Measurements from ENCODE around the gene ARL8A.

Gene ARL8A

DNA sequence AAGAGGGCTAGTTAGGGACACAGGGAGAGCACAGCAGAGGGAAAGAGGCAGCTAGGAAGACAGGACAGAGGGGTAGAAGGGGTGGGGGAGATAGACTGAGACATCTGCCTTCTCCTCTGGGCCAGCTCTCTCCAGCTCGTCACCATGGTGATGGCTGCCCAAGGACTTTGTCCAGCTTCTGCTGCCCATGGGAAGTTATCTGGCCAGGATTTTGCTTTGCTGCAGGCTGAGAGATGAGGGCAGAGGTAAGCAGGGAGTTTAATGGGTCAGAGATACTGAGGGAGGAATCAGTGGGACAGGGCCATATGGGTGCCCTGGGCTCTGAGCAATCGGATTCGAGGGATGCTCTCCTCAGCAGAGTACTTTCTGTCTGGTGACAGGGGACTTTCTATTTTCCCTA is 56.3 kb downstream of the ARL8A start:
- no peak for DNase-seq
- TF ChIP-seq POLR2A (IDR thresholded peaks at IDR 0.05; ENCODE audit: low read length) (no peak), GATA1 (IDR thresholded peaks at IDR 0.05; ENCODE audit: low read depth, low read length) (no peak)

DNA sequence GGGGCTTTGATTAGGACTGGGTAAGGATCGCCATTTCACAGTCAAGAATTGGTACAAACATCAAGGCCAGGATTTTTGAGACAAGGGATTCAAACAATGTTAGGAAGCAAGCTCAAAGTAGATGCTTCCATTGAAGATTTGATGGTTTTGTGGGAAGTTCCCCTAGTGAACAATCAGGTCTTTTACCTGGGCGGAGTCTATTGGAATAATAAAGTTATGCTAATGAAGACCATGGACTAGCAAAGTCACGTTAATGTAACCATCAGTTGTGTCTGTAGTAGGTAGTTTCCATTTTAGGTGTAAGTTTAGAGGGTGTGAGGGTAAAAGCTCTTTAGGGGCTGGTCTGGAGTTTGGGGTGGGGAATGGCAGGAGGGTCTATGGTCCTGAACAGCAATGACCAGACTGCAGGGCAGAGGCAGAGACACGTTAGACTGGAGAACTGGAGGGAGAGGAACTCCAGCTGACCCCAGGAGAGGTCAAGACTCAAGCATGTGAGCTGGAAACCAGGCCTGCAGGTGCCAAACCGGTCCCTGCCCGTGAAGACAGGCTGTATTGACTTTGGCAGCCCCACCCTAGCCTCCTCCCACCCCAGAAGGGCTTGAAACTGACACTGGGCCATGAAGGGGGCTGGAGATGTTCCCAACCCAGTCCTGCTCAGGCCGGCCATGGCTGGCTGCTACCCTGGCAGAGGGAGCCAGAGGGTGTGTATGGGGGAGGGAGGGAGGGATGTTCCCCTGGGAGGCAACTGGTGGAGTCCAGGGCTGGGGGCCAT is 57.8 kb downstream of the ARL8A start:
- TF ChIP-seq GATA1 (IDR thresholded peaks at IDR 0.05; ENCODE audit: low read depth, low read length) (no peak), POLR2A (IDR thresholded peaks at IDR 0.05; ENCODE audit: low read length) (no peak)
- DNase-seq, result no peak

DNA sequence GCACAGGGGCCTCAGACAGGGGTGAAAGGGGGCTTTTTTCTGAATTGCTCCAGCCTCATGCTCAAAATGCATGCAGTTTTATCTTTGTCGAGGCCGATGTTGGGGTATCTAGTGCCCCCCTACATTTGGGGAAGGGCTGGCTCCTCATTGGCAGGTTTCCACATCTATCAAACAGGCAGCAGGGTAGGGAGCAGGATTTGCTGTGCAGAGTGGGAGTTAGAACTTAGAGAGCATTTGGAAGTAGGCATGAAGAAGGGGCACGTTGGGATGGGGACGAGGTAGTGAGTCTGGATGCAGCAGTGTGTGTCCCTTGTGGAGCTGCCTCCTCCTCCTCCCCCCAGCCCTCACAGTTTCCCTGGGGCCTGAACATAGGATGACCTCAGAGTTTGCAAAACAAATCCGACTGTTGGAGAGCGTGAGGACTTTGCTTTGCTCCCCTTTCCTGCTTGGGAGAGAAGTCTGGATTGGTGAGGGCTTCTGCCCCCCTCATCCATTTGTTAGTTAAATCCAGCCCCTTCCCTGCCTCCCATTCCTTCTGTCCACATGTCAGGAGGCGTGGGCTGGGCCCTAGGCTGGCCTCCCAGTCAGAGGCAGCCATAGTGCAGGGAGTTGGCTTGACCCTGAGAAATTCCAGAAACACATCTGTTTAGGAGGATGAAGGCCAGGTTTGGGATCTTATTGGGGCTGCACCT is 58.7 kb downstream of the ARL8A start:
- no peak for DNase-seq
- no peak for TF ChIP-seq GATA1 (IDR thresholded peaks at IDR 0.05; ENCODE audit: low read depth, low read length)
- no peak for TF ChIP-seq POLR2A (IDR thresholded peaks at IDR 0.05; ENCODE audit: low read length)

DNA sequence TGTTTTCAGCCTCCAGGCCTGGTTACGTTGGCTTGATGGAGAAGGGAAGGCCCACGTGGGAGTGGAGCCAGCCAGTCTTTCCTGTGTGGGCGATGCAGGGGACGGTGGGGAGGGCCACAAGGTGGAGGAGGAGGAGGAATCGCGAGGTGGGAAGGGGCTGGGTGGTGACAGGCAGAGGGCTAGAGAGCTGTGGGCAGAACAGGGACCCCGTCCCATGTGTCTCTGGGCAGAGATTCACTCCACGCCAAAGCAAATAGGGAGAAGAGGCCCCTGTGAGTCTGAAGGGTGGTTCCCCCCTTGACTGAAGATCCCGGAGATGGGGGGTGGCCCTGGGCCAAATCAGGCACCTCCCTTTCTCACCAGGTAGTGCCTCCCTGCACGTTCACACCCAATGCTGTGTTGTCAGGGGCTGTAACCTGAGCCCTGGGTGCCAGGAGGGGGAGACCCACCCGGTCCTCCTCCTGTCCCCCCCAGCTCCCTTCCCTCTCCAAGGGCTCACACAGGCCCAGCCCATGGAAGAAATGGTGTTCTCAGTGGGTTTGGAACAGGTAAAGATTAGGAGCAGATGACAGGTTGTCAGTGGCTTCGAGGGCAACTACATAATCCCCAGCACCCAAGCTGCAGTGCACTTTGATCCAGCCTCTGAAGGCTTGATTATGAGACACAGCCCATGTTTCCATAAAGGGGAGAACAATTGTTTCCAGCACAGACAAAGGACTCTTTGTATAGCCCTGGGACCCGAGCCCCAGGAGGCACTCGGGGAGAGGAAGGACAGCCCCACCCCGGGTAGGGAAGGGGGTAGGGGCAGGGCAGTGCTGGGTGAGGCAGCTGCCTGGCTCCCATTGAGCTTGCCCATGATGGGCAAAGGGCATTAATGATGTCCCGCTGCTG is 59.5 kb downstream of the ARL8A start:
- no peak for DNase-seq

More for the DNA sequence above, 59.5 kb downstream of the ARL8A start:
- TF ChIP-seq GATA1 (IDR thresholded peaks at IDR 0.05; ENCODE audit: low read depth, low read length), result no peak

All from erythroblast (primary cell).